Measurements from ENCODE around the gene IFNA16. TPM values are rescaled to one million over a fixed set of nuclear protein-coding genes. Genes with fewer than 3 reads are reported as not detected.
A peak's percentile ranks its signal among the peaks of the same experiment; 100 is the strongest.
"Not testable (repeated sequence)": the region's sequence is repeated elsewhere in the genome, so short reads cannot be mapped to it uniquely, and the experiment has no call there.

IFNA16 gene
- total and polyA plus RNA-seq, 2 donors (not counting 3 experiments of a cell fraction or from before 2014, with no cell fraction given), result not detected

DNA sequence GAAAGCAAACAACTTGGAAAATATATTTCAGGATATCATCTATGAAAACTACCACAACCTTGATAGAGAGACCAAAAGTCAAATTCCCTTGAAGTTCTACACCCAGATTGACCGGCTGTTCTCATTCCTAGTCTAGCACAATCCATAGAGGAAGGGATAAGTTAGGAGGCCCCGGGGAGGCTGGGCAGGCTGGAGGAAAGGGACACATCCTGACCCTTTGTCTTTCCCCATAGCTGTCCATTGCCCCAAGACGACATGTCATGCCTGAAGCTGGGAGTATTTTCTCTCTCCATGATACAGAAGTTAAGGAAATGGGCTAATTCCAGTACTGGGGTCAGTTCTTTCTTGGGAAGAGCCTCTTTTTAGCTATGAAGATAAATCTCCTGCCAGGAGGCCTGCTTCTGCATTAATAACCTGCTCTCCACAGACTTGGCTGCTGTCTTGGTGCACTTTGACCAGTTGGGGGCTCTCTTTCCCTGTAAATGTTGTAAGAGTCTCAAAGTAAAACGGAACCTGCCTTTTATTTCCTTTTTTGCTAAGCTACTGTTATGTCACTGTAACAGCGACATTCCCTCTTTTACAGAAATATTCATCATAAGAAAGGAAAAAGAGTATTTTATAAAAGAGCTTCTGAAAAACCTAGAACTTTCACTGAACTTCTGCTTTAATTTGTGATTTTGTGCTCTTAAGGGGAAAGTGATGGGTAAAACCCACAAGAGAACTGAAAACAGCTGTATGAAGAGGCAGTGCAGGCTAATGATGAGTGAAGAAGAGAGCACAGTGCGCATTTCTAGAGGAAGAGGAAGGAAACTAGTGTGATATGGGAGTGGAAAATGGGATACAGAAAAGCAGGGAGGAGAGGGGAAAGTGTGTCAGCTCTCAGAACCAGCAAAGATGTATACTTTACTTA, 22.0 kb downstream of the IFNA16 start:
- peak; percentile 14 for DNase-seq (ENCODE audit: low read depth, low spot score)

DNA sequence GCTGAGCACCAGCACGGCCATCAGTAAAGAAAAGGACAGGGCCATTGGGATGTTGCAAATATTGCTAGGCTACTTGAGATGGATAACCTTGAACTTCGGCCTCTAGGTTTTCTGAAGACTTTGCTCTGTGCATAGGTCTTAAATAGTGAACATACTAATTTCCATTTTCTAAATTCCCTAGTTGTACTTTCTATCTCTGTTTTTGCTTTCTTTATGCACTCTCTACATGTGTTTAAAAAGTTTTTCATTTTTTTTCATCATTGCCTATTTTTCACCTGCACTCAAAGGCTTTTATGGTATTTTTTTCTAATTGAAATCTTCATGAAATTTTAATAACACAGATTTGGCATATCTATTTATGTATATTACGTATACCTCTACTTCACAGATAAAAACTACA, 29.6 kb downstream of the IFNA16 start, which contains the start of gene IFNA4:
IFNA4 (minus strand) TSS at position 101 of the 400 bp plus-strand sequence; CDS start at position 45, 56 bp downstream.
- BruUV-seq (replicated peaks); dilution Hi-C loops (cut with MboI; ENCODE audit: extremely low pct_ligation_motif_present, low sequenced_read_pairs); POLR2A ChIA-PET; CTCF ChIA-PET; H4K20me1 ChIP-seq (replicated peaks; ENCODE audit: control insufficient read depth, extremely low read depth, insufficient read depth, low read length); H3K4me3 ChIP-seq (replicated peaks in 1 of 3; ENCODE audit: insufficient read depth in 1 of 3, low read depth in 1 of 3, low read length in 3 of 3); H3K36me3 ChIP-seq (ENCODE audit: control insufficient read depth in 2 of 2, extremely low read depth in 1 of 2, insufficient read depth in 2 of 2, low read length in 2 of 2); H3K4me2 ChIP-seq (ENCODE audit: insufficient read depth, low read length); FAIRE-seq; H3K79me2 ChIP-seq (ENCODE audit: control insufficient read depth, insufficient read depth, low read length); H3K4me1 ChIP-seq (ENCODE audit: control insufficient read depth, extremely low read depth, insufficient read depth, low read length); H3K9me3 ChIP-seq (replicated peaks; ENCODE audit: control insufficient read depth, insufficient read depth, low read length); DNase-seq (ENCODE audit: low read depth, low spot score); H3K27me3 ChIP-seq (ENCODE audit: control insufficient read depth in 2 of 2, insufficient read depth in 2 of 2, low read length in 2 of 2); intact Hi-C loops (cut with micrococcal nuclease); H3K9ac ChIP-seq (replicated peaks; ENCODE audit: extremely low read depth, insufficient read depth, low read length); H3K9me1 ChIP-seq (replicated peaks; ENCODE audit: control insufficient read depth, extremely low read depth, insufficient read depth, low read length); H2AFZ ChIP-seq (ENCODE audit: low read depth, low read length); H3K27ac ChIP-seq (ENCODE audit: insufficient read depth, low read depth, low read length): not testable (repeated sequence)

More for the DNA sequence above, 22.0 kb downstream of the IFNA16 start:
- H3K9me3 ChIP-seq (replicated peaks; ENCODE audit: control insufficient read depth, insufficient read depth, low read length); H3K27ac ChIP-seq (ENCODE audit: insufficient read depth, low read depth, low read length); POLR2A ChIA-PET; H3K4me1 ChIP-seq (ENCODE audit: control insufficient read depth, extremely low read depth, insufficient read depth, low read length); H3K4me3 ChIP-seq (replicated peaks in 1 of 3; ENCODE audit: insufficient read depth in 1 of 3, low read depth in 1 of 3, low read length in 3 of 3); H3K9ac ChIP-seq (replicated peaks; ENCODE audit: extremely low read depth, insufficient read depth, low read length); H2AFZ ChIP-seq (ENCODE audit: low read depth, low read length); H3K27me3 ChIP-seq (ENCODE audit: control insufficient read depth in 2 of 2, insufficient read depth in 2 of 2, low read length in 2 of 2); BruUV-seq (replicated peaks); H4K20me1 ChIP-seq (replicated peaks; ENCODE audit: control insufficient read depth, extremely low read depth, insufficient read depth, low read length); dilution Hi-C loops (cut with MboI; ENCODE audit: extremely low pct_ligation_motif_present, low sequenced_read_pairs); H3K79me2 ChIP-seq (ENCODE audit: control insufficient read depth, insufficient read depth, low read length); H3K9me1 ChIP-seq (replicated peaks; ENCODE audit: control insufficient read depth, extremely low read depth, insufficient read depth, low read length); H3K4me2 ChIP-seq (ENCODE audit: insufficient read depth, low read length); H3K36me3 ChIP-seq (ENCODE audit: control insufficient read depth in 2 of 2, extremely low read depth in 1 of 2, insufficient read depth in 2 of 2, low read length in 2 of 2): not testable (repeated sequence)
- TF ChIP-seq, protein P1, sequence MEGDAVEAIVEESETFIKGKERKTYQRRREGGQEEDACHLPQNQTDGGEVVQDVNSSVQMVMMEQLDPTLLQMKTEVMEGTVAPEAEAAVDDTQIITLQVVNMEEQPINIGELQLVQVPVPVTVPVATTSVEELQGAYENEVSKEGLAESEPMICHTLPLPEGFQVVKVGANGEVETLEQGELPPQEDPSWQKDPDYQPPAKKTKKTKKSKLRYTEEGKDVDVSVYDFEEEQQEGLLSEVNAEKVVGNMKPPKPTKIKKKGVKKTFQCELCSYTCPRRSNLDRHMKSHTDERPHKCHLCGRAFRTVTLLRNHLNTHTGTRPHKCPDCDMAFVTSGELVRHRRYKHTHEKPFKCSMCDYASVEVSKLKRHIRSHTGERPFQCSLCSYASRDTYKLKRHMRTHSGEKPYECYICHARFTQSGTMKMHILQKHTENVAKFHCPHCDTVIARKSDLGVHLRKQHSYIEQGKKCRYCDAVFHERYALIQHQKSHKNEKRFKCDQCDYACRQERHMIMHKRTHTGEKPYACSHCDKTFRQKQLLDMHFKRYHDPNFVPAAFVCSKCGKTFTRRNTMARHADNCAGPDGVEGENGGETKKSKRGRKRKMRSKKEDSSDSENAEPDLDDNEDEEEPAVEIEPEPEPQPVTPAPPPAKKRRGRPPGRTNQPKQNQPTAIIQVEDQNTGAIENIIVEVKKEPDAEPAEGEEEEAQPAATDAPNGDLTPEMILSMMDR (IDR thresholded peaks at IDR 0.05; ENCODE audit: extremely low read depth in 1 of 2, insufficient read depth in 1 of 2, low read depth in 1 of 2, low read length in 2 of 2), result peak; percentile 33 to 55
- CTCF ChIA-PET, result interaction anchor here (0.6 to 2.2 kb wide), 19 partner anchors 12 to 595 kb away, joined by 3 to 27 read pairs (median 5); partner anchors contain the start of gene IFNW1
- FAIRE-seq, result peak; percentile 87
- intact Hi-C loops (cut with micrococcal nuclease), result loop anchor here (5.0 kb wide), 1 partner anchor 592 kb away; no protein-coding TSS in a partner anchor

Measured in endothelial cell of umbilical vein (primary cell).